GM12864 (cell line): Measurements from ENCODE around the gene ZNF32.

Experiments used
- DNase-seq: peaks from one replicate; pipeline ENCODE4 v3.0.0-alpha.2; 2011; ENCODE audit warnings: low read depth
- H3K4me3 ChIP-seq: 2 replicates; pipeline ENCODE4 v1.5.1; 2011; ENCODE audit warnings: mild to moderate bottlenecking, low read depth, low read length, control low read depth
- TF ChIP-seq, protein P1 (sequence below): IDR thresholded peaks from 2 replicates; pipeline ENCODE4 v1.5.1; 2011; ENCODE audit warnings: low read depth, mild to moderate bottlenecking, moderate library complexity, low read length, control low read depth, inconsistent platforms; ENCODE audit errors: missing control alignments

Gene ZNF32

DNA sequence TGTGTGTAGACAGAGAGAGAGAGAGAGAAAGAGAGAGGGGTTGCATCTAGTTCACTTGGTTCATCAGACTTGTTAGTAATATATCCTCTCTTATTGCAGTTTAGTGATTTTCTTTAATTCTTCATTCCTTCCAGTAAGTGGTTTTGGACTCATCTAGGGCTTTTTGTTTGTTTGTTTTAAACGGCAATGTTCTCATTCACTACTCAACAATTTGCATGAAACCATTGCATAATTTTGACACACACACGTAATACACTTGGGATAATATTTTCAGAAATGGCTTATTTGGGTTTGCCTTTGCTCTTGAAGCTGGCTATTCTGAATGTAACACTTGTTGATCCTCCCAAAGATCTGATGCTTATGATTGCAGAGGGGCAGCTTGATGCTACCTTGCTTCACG lies 16.4 kb upstream of the ZNF32 start:
- TF ChIP-seq, protein P1, sequence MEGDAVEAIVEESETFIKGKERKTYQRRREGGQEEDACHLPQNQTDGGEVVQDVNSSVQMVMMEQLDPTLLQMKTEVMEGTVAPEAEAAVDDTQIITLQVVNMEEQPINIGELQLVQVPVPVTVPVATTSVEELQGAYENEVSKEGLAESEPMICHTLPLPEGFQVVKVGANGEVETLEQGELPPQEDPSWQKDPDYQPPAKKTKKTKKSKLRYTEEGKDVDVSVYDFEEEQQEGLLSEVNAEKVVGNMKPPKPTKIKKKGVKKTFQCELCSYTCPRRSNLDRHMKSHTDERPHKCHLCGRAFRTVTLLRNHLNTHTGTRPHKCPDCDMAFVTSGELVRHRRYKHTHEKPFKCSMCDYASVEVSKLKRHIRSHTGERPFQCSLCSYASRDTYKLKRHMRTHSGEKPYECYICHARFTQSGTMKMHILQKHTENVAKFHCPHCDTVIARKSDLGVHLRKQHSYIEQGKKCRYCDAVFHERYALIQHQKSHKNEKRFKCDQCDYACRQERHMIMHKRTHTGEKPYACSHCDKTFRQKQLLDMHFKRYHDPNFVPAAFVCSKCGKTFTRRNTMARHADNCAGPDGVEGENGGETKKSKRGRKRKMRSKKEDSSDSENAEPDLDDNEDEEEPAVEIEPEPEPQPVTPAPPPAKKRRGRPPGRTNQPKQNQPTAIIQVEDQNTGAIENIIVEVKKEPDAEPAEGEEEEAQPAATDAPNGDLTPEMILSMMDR: no peak
- no peak for DNase-seq
- no peak overlapping the region for H3K4me3 ChIP-seq

DNA sequence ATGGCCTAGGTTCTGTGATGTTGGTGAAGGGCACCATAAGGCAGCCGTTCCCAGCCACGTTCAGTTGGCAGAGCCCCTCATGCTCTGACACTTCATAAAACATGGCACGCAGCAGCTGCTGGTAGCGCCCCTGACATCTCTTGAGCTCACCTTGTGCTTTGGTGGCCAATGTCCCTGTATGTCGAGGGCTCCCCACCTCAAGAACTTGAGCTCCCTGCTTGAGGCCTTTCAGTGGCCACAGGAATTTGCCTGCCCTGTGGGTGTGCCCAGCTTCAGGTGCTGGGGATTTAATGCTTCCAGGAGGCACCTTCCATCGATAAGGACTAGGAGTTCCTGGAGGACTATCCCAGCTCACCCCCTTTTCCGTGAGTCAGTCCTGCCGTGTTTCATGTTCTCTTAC lies 9.5 kb upstream of the ZNF32 start:
- TF ChIP-seq, protein P1: no peak
- DNase-seq: no peak
- no peak overlapping the region for H3K4me3 ChIP-seq

GRCh38 chr10:43655311-43655710 lies 6.6 kb upstream of the ZNF32 start:
- DNase-seq: no peak
- TF ChIP-seq, protein P1: no peak
- H3K4me3 ChIP-seq: no peak overlapping the region

GRCh38 chr10:43653746-43654145 lies 5.1 kb upstream of the ZNF32 start:
- DNase-seq: no peak
- TF ChIP-seq, protein P1: no peak
- H3K4me3 ChIP-seq: no peak overlapping the region

GRCh38 chr10:43649185-43649523 lies 473 bp upstream of the ZNF32 start:
- no peak for DNase-seq
- TF ChIP-seq, protein P1: no peak
- peak overlapping the region; percentile 80 for H3K4me3 ChIP-seq

- TF ChIP-seq, protein P1: no peak
- peak overlapping the region; percentile 80 for H3K4me3 ChIP-seq
- DNase-seq: no peak
Observed at GRCh38 chr10:43648095-43648397, 635 bp downstream of the ZNF32 start.

- TF ChIP-seq, protein P1: no peak
- no peak for DNase-seq
Observed at GRCh38 chr10:43647576-43647975, 1.1 kb downstream of the ZNF32 start.

More at GRCh38 chr10:43647576-43647975, 1.1 kb downstream of the ZNF32 start:
- H3K4me3 ChIP-seq: peak overlapping the region; percentile 80; the same call in 1 of the 2 replicates
